Measurements from ENCODE around the gene SLC9A6.

DNA sequence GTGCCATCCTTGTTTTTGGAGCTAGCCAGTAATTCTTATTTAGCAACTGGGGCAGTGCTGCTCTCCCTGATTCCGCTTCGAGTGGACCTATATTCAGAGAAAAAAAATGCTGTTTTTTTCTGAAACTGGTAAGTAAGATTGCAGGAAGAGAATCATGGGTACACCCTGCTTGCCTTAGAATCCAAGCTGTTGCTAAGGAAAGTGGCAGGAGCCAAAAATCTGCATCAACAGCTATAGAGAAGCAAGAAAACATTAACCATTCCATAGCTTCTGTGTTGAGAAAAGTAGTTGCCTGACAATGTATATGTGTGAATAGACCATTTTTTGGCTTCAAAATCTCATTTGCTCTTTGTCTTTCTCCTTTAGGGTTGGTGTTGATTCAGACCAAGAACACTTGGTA lies 44.5 kb downstream of the SLC9A6 start:
- TF ChIP-seq ZNF70 (CRISPR knock-in tag; IDR thresholded peaks at IDR 0.05) (no peak), PPARA (CRISPR knock-in tag; IDR thresholded peaks at IDR 0.05; ENCODE audit: borderline replicate concordance) (no peak), OSR1 (CRISPR knock-in tag; IDR thresholded peaks at IDR 0.05) (no peak), ARNTL (CRISPR knock-in tag; IDR thresholded peaks at IDR 0.05; ENCODE audit: borderline replicate concordance, low read depth) (no peak), ZFP3 (CRISPR knock-in tag; IDR thresholded peaks at IDR 0.05) (no peak), ZNF565 (CRISPR knock-in tag; conservative IDR thresholded peaks at IDR 0.05; ENCODE audit: low read depth) (no peak), TCF4 (CRISPR knock-in tag; IDR thresholded peaks at IDR 0.05; ENCODE audit: borderline replicate concordance) (no peak), ZNF8 (CRISPR knock-in tag; IDR thresholded peaks at IDR 0.05) (no peak), BACH2 (CRISPR knock-in tag; IDR thresholded peaks at IDR 0.05; ENCODE audit: borderline replicate concordance) (no peak), GLIS3 (CRISPR knock-in tag; IDR thresholded peaks at IDR 0.05) (no peak)
- TF ChIP-seq, protein P1, sequence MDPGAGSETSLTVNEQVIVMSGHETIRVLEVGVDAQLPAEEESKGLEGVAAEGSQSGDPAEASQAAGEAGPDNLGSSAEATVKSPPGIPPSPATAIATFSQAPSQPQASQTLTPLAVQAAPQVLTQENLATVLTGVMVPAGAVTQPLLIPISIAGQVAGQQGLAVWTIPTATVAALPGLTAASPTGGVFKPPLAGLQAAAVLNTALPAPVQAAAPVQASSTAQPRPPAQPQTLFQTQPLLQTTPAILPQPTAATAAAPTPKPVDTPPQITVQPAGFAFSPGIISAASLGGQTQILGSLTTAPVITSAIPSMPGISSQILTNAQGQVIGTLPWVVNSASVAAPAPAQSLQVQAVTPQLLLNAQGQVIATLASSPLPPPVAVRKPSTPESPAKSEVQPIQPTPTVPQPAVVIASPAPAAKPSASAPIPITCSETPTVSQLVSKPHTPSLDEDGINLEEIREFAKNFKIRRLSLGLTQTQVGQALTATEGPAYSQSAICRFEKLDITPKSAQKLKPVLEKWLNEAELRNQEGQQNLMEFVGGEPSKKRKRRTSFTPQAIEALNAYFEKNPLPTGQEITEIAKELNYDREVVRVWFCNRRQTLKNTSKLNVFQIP (CRISPR knock-in tag; IDR thresholded peaks at IDR 0.05; ENCODE audit: borderline replicate concordance, low read depth): no peak

Data from SK-N-SH treated with all-trans-retinoic acid at 6 μM for 48 hours (cell line).